Activated CD8-positive, alpha-beta memory T cell treated with anti-CD3 and anti-CD28 coated beads, Interleukin-2, amount 50 U/mL, for 1 hour (primary cell): Measurements from ENCODE around the gene KCNH6.

Source experiments
- DNase-seq: peaks from one replicate; pipeline ENCODE4 v3.0.0-alpha.2; 2020; ENCODE audit errors: extremely low read depth

The KCNH6 gene

GRCh38 chr17:63534816-63535455 lies 11.8 kb downstream of the KCNH6 start:
- DNase-seq, result no peak

GRCh38 chr17:63535640-63536039 lies 12.5 kb downstream of the KCNH6 start:
- no peak for DNase-seq

- no peak for DNase-seq
Measured at GRCh38 chr17:63537001-63537400, 13.8 kb downstream of the KCNH6 start.

- DNase-seq, result no peak
Measured at GRCh38 chr17:63537991-63538692, 15.0 kb downstream of the KCNH6 start.

GRCh38 chr17:63538693-63539595 lies 15.8 kb downstream of the KCNH6 start:
- no peak for DNase-seq

GRCh38 chr17:63540590-63540989 lies 17.4 kb downstream of the KCNH6 start:
- no peak for DNase-seq

- DNase-seq, result no peak
Measured at GRCh38 chr17:63542218-63542545, 19.0 kb downstream of the KCNH6 start.

- no peak for DNase-seq
Measured at GRCh38 chr17:63542942-63543821, 20.0 kb downstream of the KCNH6 start.

GRCh38 chr17:63543822-63544420 lies 20.8 kb downstream of the KCNH6 start:
- no peak for DNase-seq

GRCh38 chr17:63544467-63545301 lies 21.5 kb downstream of the KCNH6 start:
- no peak for DNase-seq

- DNase-seq, result no peak
Measured at GRCh38 chr17:63546308-63547082, 23.3 kb downstream of the KCNH6 start.

- no peak for DNase-seq
Measured at GRCh38 chr17:63547083-63547523, 23.9 kb downstream of the KCNH6 start.

GRCh38 chr17:63549289-63549945 lies 26.3 kb downstream of the KCNH6 start:
- DNase-seq, result no peak

GRCh38 chr17:63549946-63550816 lies 27.0 kb downstream of the KCNH6 start, which contains the start of gene DCAF7:
TSS of gene DCAF7 (plus strand) at chr17:63550477. CDS start at chr17:63550678, 201 bp downstream.
- peak; percentile 99 for DNase-seq

GRCh38 chr17:63550817-63551639 lies 27.9 kb downstream of the KCNH6 start:
- no peak for DNase-seq

- no peak for DNase-seq
Measured at GRCh38 chr17:63552211-63552610, 29.1 kb downstream of the KCNH6 start.
